KBM-7 (cell line): Measurements from ENCODE around the gene PKDCC.
A peak's percentile ranks its signal among the peaks of the same experiment; 100 is the strongest.
"Not testable (repeated sequence)": the region's sequence is repeated elsewhere in the genome, so short reads cannot be mapped to it uniquely, and the experiment has no call there.

Experiments
- DNase-seq: peaks from one replicate; pipeline ENCODE4 v3.0.0-alpha.2; 2015
- in situ Hi-C: fragments of 300-500 bp; cut with MboI; formaldehyde crosslinking; loops from 2 replicates; pipeline ENCODE4 v1.14.3; 2020; ENCODE audit warnings: low sequenced_read_pairs, low pct_unique_long_range_greater_than_20kb, mixed read lengths

Gene PKDCC

DNA sequence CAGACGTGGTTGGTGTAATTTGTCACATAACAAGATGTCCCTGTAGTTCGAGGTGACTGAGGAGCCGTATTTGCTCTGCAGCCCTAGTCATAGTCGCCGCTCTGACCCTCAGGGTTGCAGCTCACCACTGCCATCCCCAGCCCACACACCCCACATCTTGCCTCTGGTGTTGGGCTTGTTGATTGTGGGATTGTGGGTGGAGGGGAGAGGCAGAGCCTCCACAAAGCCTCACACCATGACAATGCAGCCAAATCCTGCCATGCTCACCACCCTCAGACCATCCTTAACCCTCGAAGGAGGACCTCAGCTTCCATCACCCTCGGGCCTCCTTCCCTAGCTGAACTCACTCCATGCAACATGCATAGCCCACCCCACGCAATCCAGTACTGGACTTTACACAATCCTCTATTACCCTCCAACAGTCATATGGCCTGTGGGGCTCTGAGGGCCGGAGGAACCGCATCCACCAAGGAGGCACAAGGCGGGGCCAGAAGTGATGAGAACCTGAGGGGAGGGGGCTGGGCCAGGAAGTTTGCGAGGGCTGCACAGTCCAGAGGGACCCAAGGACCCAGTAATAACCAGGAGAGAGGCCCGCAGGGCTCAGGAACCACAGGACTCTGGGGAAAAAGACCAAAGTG, 11.6 kb downstream of the PKDCC start:
- in situ Hi-C loops = no loop called here
- no peak for DNase-seq

DNA sequence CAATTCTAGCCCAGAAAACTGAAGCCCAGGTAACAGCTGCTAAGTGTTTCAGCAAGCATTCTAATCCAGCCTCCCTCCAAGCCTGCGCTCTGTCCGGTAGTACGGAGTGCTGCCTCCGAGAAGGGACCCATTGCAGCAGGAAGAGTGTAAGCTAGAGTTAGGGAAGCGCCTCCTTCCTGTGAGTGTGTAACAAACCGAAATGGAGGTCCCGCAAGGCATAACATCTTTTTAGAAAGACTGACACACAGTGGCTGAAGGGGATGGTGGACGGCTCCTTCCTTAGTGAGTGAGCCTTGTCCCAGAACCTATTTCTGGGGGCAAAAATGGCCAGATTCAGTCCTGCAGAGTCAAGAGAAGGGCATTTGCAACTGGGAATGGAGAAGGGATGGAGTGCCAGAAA, 12.2 kb downstream of the PKDCC start:
- DNase-seq = no peak
- in situ Hi-C loops = no loop called here

DNA sequence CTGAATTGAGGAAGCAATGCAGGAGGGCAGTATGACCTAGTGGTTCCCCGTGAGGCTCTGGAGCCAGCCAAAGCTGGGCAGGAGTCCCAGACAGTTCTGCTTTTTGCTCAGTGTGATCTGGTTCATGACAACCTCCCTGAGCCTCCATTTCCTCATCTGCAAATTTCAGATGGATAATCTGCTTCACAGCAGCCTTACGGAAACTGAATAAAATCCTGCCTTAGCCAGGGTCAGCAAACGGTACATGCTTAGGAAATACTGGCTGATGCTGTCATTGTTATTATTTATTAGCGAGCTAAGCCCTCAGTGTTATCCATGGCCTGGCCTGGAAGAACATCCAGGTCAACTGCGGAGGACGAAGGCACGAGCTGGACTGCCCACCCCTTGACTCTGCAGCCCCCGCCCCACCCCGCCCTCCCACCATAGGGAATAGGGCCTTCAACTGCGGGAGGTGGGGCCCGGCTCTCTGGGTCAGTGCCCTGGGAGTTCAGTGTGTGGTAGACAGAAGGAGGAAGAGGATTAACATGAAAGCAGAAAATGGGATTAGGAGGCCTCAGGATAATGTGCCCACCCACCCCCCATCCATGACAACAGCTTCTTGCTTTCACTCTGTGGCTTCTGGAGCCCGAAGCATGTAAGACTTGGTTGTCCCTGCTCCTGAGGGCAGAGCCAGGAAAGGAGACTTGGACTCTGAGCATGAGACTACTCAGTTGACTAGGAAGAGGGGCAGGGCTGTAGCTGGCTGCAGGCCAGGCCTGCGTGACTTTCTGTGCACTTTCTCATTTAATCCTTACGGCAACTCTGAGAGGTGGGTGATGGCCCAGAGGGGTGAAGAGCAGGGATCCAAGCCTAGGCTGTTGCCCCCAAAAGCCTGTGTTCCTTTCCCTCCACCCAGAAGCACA, 13.1 kb downstream of the PKDCC start:
- peak; percentile 71 for DNase-seq

DNA sequence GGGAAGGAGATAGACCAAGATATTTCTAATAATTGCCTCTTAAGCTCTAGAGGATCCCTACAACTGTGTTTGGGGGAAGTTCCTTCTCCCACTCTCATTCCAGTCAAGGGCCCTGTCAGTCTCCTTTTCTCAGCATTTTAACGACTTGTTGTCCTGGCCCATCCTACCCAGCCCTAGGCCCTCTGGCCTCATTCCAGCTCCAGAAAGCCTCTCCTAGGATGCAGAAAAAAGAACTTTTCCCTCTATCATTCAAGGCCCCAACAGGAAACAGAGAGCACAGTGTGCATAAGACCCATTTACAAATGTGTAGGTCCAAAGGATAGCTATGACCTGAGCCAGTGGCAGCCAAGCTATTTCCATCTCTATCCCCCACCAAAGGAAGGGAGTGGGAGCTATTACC, 14.0 kb downstream of the PKDCC start:
- in situ Hi-C loops = no loop called here
- no peak for DNase-seq

More for the DNA sequence above, 13.1 kb downstream of the PKDCC start:
- in situ Hi-C loops = no loop called here

DNA sequence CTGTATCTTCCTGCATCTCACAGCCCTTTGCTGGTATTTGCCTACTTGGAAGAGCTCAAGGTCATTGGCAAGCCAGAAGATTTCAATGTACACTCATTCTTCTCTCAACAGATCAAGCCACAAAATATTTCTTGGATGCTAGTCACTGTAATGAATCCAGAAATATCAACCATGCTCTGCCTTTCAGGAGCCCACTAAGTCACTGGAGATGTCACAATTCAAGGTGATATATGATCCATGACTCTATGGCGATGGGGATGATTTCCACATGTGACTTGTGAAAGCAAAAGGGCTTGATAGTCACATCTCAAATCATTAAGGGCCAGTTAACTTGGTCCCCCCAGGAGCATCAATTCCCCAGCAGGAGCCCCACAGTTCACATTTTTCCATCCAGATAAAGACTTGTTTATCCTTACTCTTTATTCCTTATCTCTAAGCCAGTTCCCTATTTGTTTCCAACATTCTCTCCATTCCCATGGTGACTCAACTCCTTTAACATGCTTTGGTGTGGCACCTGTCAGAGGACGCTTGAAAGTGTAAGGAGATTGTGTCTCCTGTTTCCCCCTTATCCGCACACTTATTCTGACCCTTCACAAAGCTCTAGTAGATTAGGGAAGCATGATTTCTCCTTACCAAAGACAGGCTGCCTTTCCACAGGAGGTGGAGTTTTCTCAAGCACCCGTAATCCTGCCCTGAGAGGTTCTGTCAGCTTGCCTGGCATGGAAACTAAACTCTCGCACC, 15.8 kb downstream of the PKDCC start:
- no peak for DNase-seq
- in situ Hi-C loops = no loop called here

DNA sequence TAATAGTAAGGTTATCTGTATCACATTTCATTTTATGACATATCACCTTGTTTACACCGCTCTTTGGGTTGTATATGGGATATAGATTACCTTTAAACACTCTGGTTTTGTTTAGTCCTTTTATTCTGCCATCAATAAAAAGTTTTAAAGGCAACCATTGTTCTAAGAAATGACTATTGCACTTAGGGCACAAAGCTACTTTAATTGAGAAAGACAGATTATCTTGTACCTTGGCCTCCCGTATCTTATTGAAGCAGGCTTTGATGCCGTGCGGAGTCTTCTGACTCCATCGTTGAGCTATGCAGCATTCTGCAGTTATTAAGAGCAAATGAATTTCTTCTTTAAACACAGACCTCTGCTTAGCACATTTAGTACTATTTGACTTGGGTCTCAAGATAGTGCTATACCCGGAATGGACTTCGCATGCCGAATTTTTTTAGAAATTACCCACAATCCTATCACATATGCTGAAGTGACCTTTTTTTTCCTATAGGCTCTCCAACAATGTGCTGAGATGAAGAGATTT, 16.7 kb downstream of the PKDCC start:
- no peak for DNase-seq
- in situ Hi-C loops = no loop called here

DNA sequence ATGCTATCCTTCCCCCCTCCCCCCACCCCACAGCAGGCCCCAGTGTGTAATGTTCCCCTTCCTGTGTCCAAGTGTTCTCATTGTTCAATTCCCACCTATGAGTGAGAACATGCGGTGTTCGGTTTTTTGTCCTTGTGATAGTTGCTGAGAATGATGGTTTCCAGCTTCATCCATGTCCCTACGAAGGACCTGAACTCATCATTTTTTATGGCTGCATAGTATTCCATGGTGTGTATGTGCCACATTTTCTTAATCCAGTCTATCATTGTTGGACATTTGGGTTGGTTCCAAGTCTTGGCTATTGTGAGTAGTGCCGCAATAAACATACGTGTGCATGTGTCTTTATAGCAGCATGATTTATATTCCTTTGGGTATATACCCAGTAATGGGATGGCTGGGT, 17.9 kb downstream of the PKDCC start:
- in situ Hi-C loops, DNase-seq: not testable (repeated sequence)

DNA sequence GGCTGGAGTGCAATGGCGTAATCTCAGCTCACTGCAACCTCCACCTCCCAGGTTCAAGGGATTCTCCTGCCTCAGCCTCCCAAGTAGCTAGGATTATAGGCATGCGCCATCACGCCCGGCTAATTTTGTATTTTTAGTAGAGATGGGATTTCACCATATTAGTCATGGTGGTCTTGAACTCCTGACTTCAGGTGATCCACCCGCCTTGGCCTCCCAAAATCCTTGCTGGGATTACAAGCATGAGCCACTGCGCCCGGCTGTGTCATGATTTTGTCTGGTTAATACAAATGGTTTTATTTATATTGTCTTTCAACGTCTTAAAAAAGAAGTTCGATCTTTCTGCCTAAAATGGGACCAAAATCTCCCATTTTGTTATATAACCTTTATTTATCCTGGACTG, 19.2 kb downstream of the PKDCC start:
- in situ Hi-C loops, DNase-seq: not testable (repeated sequence)

DNA sequence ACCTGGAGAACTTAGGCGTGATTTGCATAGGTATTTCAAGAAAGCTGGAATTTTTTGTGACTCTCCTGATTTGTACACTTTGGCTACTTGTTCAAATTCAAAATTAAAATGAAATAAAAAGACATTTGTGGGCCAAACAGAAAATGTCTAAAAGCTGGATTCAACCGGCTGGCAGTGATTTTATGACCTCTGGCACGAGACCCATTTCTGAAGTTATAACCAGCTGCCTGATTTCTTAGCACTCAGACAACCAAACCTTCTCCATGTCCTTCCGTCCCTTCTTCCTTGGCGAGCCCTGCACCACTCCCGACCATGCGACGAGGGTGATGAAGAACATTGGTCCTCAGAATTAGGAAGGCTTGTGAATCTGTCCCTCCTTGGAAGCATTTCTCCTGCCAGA, 19.7 kb downstream of the PKDCC start:
- in situ Hi-C loops = no loop called here
- DNase-seq = no peak

DNA sequence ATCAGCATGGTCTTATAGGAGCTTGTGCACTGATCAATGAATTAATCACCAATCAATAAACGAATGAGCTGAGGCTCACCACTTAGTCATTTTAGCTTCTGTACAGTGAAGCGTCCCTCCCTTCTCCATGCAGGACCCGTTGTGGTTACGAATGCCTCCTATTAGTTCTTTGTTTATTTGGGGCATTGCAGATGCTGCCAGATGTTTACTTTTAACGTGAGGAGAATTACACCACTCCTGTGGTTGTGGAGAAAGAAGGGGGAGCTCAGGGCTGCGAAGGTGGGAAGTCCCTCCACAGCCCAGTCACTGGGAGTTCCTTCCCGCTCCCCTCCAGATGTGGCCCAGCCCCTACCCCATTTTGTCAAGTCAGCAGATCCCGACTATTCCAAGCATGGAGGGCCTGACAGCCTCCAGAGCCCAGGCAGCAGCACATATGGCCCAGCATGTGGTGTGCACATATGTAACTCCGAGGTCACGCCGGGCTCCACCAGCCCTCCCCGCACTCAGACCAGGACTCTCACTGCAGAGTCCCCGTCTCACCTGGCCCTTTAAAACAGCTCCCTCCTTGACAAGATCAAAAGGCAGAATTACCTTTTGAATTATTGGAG, 20.9 kb downstream of the PKDCC start:
- in situ Hi-C loops = no loop called here
- DNase-seq = no peak

DNA sequence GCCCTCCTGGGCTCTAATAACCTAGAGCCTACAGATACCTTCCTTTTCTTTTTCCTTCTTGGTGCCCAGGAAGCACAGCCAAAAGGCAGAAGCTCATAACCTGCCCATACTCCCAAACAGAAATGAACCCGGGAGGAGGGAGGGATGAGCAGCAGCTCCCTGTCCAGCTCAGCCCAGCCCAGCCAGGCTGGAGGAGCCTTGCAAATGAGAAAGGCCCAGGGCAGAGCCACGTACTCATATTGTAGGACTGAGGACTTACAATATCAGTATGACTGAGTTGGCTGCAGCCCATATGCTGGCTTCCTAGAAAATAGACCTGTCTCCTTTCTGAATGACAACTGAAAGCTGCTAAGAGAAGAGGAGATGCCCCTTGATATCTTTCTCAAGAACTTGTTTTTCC, 21.7 kb downstream of the PKDCC start:
- in situ Hi-C loops = no loop called here
- DNase-seq = no peak

DNA sequence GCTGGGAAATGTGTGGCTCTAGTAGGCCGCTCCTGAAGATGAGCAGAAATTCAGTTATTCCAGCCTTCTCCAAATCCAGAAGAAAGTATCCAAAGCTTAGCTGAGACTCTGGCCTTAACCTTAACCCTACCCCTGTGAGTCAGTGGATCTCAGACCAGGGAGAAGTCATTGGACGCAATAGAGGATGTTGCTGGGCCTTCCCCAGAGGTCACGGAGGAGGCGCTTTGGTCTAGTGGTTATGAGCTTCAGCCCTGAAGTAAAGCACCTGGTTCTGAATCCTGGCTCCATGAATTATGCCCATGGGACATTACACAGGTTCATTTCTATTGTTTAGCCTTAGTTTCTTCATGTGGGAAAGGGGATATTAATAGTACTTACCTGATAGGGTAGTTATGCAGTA, 24.0 kb downstream of the PKDCC start:
- no peak for DNase-seq
- in situ Hi-C loops = no loop called here

DNA sequence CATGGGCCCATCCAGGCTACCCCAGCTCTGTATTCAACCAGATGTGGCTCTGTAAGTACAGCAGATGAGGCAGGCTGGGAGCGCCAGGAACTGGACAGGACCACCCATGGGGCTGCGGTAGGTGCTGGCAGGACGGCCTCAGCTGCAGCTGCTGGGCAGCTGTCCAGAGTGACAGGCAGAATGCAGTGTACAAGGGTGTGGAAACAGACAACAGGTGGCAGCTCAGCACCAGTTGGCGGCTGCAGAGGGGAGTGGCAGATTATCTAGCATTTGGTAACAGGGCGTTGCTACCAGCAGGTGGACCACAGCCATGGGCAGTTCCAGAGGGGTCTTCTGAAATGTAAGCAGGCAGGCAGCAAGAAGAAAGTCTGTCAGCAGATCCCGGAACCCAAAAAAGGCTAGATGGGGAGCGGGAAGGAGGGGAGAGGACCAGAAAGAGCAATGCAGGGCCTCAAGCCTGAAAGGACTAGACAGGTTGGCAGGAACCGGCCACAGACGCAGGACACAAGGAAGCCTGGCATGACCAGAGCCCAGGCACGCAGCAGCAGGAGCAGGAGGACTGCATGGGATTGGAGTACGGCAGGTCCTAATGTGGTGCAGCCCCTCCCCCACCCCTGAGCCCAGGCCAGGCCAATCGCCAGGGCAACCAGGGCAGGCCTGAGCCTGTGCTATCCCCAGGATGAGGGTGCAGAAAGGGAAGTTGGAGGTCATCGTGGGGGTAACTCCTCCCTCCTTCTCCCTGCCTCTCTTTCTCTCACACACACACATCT, 24.7 kb downstream of the PKDCC start:
- in situ Hi-C loops = no loop called here
- DNase-seq = peak; percentile 39

DNA sequence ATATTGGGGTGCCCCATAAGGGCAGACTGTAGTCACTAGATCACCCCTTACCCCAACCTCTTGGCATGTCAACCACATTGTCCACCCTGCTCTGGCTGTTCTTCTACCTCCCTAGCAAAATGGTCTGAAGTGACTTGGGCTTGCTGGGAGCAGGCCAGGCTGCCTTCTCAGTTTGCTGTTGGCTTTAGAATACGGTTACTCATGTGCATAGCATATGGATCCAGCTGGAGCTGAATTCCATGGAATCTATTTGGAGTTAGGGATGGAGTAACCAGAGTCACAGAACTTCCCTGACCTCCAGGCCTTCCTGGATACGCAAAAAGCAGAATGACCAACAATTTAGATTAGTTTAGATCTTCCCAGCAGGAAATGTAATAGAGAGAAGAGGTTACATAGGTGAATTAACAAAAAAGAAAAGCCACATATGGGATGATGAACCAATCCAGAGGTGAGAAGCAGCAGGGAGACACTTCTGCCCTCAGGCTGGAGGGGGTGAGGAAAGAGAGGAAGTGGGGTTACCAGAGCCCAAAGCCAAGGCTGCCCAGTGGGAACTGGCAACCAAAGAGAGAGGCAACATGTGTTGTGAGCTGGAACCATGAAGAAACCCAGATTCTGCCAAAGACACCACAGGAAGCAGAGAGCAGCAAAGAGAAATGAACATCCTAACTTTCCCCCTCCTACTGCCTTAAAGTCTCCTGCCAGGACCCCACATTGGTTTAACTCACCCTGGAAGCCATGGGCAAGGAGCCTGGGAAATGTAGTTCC, 26.1 kb downstream of the PKDCC start:
- in situ Hi-C loops = no loop called here
- DNase-seq = no peak

DNA sequence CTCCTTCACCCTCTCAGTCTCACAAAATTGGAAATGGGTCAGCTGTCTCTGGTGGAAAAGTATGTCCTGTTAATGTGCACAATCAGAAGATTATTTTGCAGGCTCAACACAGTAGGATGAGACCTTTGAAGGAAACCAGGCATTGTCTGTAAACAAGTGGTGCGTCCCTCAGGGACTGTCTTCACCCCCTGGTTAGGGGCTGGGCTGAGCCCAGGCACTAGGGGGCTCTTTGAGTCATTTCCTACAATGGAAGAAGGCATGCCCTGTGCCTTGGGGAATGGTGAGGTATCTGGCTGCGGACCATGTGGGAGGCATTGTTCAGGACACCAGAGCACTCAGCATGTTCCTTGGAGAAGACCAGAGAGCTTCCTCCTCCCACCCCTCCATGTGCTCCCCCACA, 26.8 kb downstream of the PKDCC start:
- in situ Hi-C loops = loop anchor here (25.0 kb wide), 1 partner anchor 263 kb away; no protein-coding TSS in a partner anchor
- no peak for DNase-seq

DNA sequence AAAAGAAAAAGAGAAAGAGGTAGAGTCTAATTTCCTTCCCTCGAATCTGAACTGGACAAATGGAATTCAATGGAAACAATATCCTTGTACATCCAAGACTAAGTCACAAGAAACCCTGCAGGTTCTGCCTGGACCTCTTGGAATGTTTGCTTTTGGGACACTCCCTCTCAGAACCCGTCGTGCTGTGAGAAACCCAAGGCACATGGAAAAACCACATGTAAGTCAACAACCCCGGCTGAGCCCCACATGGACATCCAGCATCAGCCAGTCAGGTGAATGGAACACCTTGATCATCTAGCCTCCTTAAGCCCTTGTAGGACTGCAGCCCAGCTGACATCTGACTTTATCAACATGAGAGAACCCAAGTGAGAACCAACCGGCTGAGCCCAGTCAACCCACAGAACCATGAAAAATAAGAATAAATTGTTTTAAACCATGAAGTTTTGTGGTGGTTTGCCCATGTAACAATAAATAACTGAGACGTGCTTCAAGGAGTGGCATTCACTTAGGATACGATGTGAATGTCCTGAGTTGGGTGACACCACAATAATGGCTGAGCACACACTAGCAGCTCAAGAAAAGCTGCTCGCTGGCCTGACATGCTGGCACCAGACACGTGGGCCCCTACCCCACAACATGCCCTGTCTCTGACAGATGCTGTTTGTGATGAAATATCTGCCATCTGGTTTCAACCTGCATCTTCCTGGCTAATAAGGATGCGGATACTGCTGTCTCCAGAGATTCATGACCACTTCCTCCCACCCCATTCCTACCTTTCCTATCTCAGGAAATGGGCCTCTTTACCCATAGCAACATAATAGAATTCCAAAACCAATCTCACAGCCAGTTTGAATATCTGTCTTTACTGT, 28.8 kb downstream of the PKDCC start:
- DNase-seq = no peak
- in situ Hi-C loops = loop anchor here (25.0 kb wide), 1 partner anchor 261 kb away; no protein-coding TSS in a partner anchor

DNA sequence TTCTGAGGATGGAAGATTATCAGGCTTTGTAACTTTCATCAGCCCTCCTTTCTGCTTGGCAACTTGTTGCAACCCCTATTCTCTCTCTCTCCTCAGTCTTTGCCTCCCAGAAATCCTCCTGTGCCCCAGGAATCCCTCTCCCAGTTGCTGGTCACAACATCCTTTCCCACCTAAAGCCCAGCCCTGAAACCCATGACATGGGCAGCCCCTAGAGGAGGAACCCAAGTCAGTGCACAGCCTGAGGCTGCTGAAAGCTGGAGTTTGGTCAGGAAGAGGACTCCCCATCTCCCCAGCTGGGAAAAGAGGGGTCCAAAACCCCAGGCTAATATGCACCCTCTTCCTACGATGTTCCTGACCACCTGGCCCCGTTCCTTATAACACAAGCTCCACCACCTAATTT, 29.5 kb downstream of the PKDCC start:
- no peak for DNase-seq
- in situ Hi-C loops = loop anchor here (25.0 kb wide), 1 partner anchor 260 kb away; no protein-coding TSS in a partner anchor
